WTC11 (cell line): ENCODE results near the gene RUNX1. TPM values are rescaled to one million over a fixed set of nuclear protein-coding genes. Genes with fewer than 3 reads are reported as not detected.

Source experiments
- ATAC-seq: fragments of 200-7000 bp; cut with Tn5 transposase; 2 replicates; pipeline ENCODE4 v1.10.0; 2021; ENCODE audit warnings: mild to moderate bottlenecking, moderate library complexity
- CTCF ChIA-PET: fragments of 300-600 bp; sonication (Branson Sonifier 250); formaldehyde crosslinking; loops from one replicate; lab custom pipeline; 2021; ENCODE audit warnings: antibody characterized with exemption; lab: Charles Lee
- POLR2A ChIA-PET: fragments of 350-600 bp; sonication (Branson Sonifier 250); formaldehyde crosslinking; loops from one replicate; lab custom pipeline; 2021; ENCODE audit warnings: antibody characterized with exemption; lab: Charles Lee
- DNase-seq: peaks from one replicate; pipeline ENCODE4 v3.0.0; 2021; ENCODE audit warnings: low spot score
- H3K27ac Mint-ChIP-seq: 2 replicates; pipeline ENCODE4 v1.8.0; 2021; ENCODE audit warnings: mixed read lengths
- H3K27me3 Mint-ChIP-seq: 2 replicates; pipeline ENCODE4 v1.8.0; 2021; ENCODE audit warnings: low read depth, mild to moderate bottlenecking, moderate library complexity, mixed read lengths
- H3K36me3 Mint-ChIP-seq: 2 replicates; pipeline ENCODE4 v1.8.0; 2021; ENCODE audit warnings: mixed read lengths
- H3K4me1 Mint-ChIP-seq: 2 replicates; pipeline ENCODE4 v1.8.0; 2022; ENCODE audit warnings: mixed read lengths
- H3K4me3 Mint-ChIP-seq: 2 replicates; pipeline ENCODE4 v1.8.0; 2021; ENCODE audit warnings: mild to moderate bottlenecking, moderate library complexity, mixed read lengths
- H3K9me3 Mint-ChIP-seq: 2 replicates; pipeline ENCODE4 v1.8.0; 2021; ENCODE audit warnings: mixed read lengths
- CREB1 ChIP-seq: sonication (generic); formaldehyde crosslinking; IDR thresholded peaks from 2 replicates; pipeline ENCODE4 v1.8.0; 2023; ENCODE audit warnings: mild to moderate bottlenecking, missing genetic modification reagents
- ESRRA ChIP-seq: sonication (generic); formaldehyde crosslinking; IDR thresholded peaks from 2 replicates; pipeline ENCODE4 v1.8.1; 2022; ENCODE audit warnings: mild to moderate bottlenecking, missing genetic modification reagents, borderline replicate concordance
- HMGA2 ChIP-seq: fragments of 250-450 bp; sonication (Bioruptor Pico); IDR thresholded peaks from 2 replicates; pipeline ENCODE4 v1.4.0; 2021; ENCODE audit warnings: mild to moderate bottlenecking, moderate library complexity
- IRF2 ChIP-seq: sonication (generic); formaldehyde crosslinking; IDR thresholded peaks from 2 replicates; pipeline ENCODE4 v1.8.0; 2022; ENCODE audit warnings: low read depth, missing genetic modification reagents, borderline replicate concordance
- MYBL2 ChIP-seq: sonication (generic); formaldehyde crosslinking; IDR thresholded peaks from 2 replicates; pipeline ENCODE4 v1.8.1; 2023; ENCODE audit warnings: mild to moderate bottlenecking, moderate library complexity, missing genetic modification reagents
- OVOL2 ChIP-seq: fragments of 250-450 bp; sonication (Bioruptor Pico); IDR thresholded peaks from 2 replicates; pipeline ENCODE4 v1.9.0; 2021; ENCODE audit warnings: mild to moderate bottlenecking, borderline replicate concordance
- SOX15 ChIP-seq: fragments of 250-450 bp; sonication (Bioruptor Pico); IDR thresholded peaks from 2 replicates; pipeline ENCODE4 v1.9.0; 2021; ENCODE audit warnings: mild to moderate bottlenecking
- TCF7 ChIP-seq: sonication (generic); formaldehyde crosslinking; IDR thresholded peaks from 2 replicates; pipeline ENCODE4 v1.8.0; 2022; ENCODE audit warnings: mild to moderate bottlenecking, low read depth, missing genetic modification reagents, moderate library complexity
- TEAD4 ChIP-seq: sonication (generic); formaldehyde crosslinking; IDR thresholded peaks from 2 replicates; pipeline ENCODE4 v1.8.0; 2022; ENCODE audit warnings: mild to moderate bottlenecking, missing genetic modification reagents
- ZNF121 ChIP-seq: sonication (generic); formaldehyde crosslinking; IDR thresholded peaks from 2 replicates; pipeline ENCODE4 v1.8.0; 2023; ENCODE audit warnings: missing genetic modification reagents
- ZNF416 ChIP-seq: fragments of 250-450 bp; sonication (Bioruptor Pico); IDR thresholded peaks from 2 replicates; pipeline ENCODE4 v1.9.0; 2021; ENCODE audit warnings: mild to moderate bottlenecking, inconsistent platforms
- total RNA-seq: library from RNA; stranded (reverse); gene quantifications from 3 replicates; pipeline ENCODE4 v1.2.3, GENCODE V29; 2021
- TF ChIP-seq, protein P1 (sequence below): sonication (generic); formaldehyde crosslinking; IDR thresholded peaks from 2 replicates; pipeline ENCODE4 v1.8.1; 2022; ENCODE audit warnings: mild to moderate bottlenecking, missing genetic modification reagents, moderate library complexity, borderline replicate concordance
- TF ChIP-seq, protein P2 (sequence below): sonication (generic); formaldehyde crosslinking; IDR thresholded peaks from 2 replicates; pipeline ENCODE4 v1.8.1; 2023; ENCODE audit warnings: mild to moderate bottlenecking, missing genetic modification reagents, moderate library complexity
- TF ChIP-seq, protein P3 (sequence below): sonication (generic); formaldehyde crosslinking; IDR thresholded peaks from 2 replicates; pipeline ENCODE4 v1.8.1; 2023; ENCODE audit warnings: mild to moderate bottlenecking, moderate library complexity, missing genetic modification reagents
- TF ChIP-seq, protein P4 (sequence below): fragments of 250-450 bp; sonication (Bioruptor Pico); IDR thresholded peaks from 2 replicates; pipeline ENCODE4 v2.1.2; 2022; ENCODE audit warnings: mild to moderate bottlenecking, moderate library complexity
- TF ChIP-seq, protein P5 (sequence below): fragments of 250-450 bp; sonication (Bioruptor Pico); IDR thresholded peaks from 2 replicates; pipeline ENCODE4 v1.9.0; 2021; ENCODE audit warnings: mild to moderate bottlenecking
- TF ChIP-seq, protein P6 (sequence below): fragments of 250-450 bp; sonication (Bioruptor Pico); IDR thresholded peaks from 2 replicates; pipeline ENCODE4 v1.9.0; 2021; ENCODE audit warnings: mild to moderate bottlenecking, borderline replicate concordance
- TF ChIP-seq, protein P7 (sequence below): sonication (generic); formaldehyde crosslinking; IDR thresholded peaks from 2 replicates; pipeline ENCODE4 v1.8.0; 2022; ENCODE audit warnings: missing genetic modification reagents

RUNX1 gene
- total RNA-seq, 1 experiment from 2014 or later = 2.2 TPM

DNA sequence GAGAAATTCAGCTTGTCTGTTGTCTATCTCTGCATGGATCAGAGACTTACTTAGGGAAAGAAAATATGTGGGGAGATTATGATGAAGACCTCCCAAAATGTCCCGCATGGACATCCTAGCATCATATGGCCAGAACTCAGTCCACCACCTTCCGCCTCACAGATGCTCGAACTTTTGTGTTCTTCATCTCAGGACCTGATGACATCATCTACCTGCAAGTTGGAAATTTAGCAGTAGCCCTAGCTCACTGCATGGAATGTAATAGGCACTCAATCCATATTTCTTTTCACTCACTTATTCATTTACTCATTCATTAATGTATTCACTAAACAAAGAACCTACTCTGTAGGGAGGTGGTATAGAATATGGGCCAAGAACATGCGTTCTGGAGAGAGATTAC is 283.5 kb downstream of the RUNX1 start:
- ATAC-seq = no peak
- Mint-ChIP-seq H3K4me3 (no peak overlapping the region), H3K9me3 (peaks cover 14% of the 10 kb centered on the region), H3K27ac (no peak overlapping the region), H3K4me1 (no peaks in the 10 kb centered on the region), H3K36me3 (peaks cover 4% of the 10 kb centered on the region; the same call in 1 of the 2 replicates), H3K27me3 (peaks cover 2% of the 10 kb centered on the region)
- no peak for TF ChIP-seq TCF7 (CRISPR knock-in tag)
- CTCF ChIA-PET = interaction anchor here (2.1 kb wide), 1 partner anchor 20 kb away, joined by 7 read pairs; no protein-coding TSS in a partner anchor
- POLR2A ChIA-PET = no interaction called here
- DNase-seq = no peak

DNA sequence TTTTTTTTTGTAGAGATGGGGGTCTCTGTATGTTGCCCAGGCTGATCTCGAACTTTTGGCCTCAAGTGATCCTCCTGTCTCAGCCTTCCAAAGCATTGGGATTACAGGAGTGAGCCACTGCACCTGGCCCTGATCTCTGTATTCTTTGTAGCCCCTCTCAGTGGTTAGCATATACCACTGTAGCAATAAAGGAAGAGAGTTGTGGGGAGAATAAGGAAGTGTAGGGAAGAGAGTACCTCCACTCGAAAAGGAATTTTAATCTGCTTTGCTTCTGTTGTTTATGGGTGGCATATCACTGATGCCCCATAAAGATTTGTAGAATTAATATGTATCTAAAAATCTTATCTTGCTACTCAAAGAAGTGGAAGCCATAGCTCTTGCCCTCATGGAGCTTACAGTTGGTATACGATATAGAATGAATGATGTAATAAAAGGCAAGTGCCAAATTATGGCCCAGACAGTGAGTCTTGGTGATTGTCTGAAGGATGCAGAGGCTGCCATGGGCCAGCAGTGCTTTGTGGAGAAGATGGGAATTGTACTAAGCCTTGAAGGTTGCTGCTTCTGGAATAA is 284.3 kb downstream of the RUNX1 start:
- Mint-ChIP-seq H3K4me1 (no peaks in the 10 kb centered on the region), H3K9me3 (peaks cover 14% of the 10 kb centered on the region), H3K36me3 (peaks cover 4% of the 10 kb centered on the region; the same call in 1 of the 2 replicates), H3K27ac (no peak overlapping the region), H3K27me3 (peaks cover 2% of the 10 kb centered on the region), H3K4me3 (no peak overlapping the region)
- CTCF ChIA-PET = interaction anchor here (2.1 kb wide), 1 partner anchor 19 kb away, joined by 7 read pairs; no protein-coding TSS in a partner anchor
- POLR2A ChIA-PET = no interaction called here
- DNase-seq = no peak
- ATAC-seq = no peak
- TF ChIP-seq, protein P1, sequence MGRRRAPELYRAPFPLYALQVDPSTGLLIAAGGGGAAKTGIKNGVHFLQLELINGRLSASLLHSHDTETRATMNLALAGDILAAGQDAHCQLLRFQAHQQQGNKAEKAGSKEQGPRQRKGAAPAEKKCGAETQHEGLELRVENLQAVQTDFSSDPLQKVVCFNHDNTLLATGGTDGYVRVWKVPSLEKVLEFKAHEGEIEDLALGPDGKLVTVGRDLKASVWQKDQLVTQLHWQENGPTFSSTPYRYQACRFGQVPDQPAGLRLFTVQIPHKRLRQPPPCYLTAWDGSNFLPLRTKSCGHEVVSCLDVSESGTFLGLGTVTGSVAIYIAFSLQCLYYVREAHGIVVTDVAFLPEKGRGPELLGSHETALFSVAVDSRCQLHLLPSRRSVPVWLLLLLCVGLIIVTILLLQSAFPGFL (CRISPR knock-in tag) = no peak
- TF ChIP-seq TEAD4 = no peak
- TF ChIP-seq, protein P2, sequence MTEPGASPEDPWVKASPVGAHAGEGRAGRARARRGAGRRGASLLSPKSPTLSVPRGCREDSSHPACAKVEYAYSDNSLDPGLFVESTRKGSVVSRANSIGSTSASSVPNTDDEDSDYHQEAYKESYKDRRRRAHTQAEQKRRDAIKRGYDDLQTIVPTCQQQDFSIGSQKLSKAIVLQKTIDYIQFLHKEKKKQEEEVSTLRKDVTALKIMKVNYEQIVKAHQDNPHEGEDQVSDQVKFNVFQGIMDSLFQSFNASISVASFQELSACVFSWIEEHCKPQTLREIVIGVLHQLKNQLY (CRISPR knock-in tag) = no peak
- TF ChIP-seq IRF2 (CRISPR knock-in tag) = no peak
- no peak for TF ChIP-seq ZNF416
- no peak for TF ChIP-seq CREB1 (CRISPR knock-in tag)
- TF ChIP-seq, protein P3, sequence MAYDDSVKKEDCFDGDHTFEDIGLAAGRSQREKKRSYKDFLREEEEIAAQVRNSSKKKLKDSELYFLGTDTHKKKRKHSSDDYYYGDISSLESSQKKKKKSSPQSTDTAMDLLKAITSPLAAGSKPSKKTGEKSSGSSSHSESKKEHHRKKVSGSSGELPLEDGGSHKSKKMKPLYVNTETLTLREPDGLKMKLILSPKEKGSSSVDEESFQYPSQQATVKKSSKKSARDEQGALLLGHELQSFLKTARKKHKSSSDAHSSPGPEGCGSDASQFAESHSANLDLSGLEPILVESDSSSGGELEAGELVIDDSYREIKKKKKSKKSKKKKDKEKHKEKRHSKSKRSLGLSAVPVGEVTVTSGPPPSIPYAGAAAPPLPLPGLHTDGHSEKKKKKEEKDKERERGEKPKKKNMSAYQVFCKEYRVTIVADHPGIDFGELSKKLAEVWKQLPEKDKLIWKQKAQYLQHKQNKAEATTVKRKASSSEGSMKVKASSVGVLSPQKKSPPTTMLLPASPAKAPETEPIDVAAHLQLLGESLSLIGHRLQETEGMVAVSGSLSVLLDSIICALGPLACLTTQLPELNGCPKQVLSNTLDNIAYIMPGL (CRISPR knock-in tag) = no peak
- TF ChIP-seq, protein P4, sequence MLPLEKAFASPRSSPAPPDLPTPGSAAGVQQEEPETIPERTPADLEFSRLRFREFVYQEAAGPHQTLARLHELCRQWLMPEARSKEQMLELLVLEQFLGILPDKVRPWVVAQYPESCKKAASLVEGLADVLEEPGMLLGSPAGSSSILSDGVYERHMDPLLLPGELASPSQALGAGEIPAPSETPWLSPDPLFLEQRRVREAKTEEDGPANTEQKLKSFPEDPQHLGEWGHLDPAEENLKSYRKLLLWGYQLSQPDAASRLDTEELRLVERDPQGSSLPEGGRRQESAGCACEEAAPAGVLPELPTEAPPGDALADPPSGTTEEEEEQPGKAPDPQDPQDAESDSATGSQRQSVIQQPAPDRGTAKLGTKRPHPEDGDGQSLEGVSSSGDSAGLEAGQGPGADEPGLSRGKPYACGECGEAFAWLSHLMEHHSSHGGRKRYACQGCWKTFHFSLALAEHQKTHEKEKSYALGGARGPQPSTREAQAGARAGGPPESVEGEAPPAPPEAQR (CRISPR knock-in tag) = no peak
- no peak for TF ChIP-seq ESRRA (CRISPR knock-in tag)
- TF ChIP-seq, protein P5, sequence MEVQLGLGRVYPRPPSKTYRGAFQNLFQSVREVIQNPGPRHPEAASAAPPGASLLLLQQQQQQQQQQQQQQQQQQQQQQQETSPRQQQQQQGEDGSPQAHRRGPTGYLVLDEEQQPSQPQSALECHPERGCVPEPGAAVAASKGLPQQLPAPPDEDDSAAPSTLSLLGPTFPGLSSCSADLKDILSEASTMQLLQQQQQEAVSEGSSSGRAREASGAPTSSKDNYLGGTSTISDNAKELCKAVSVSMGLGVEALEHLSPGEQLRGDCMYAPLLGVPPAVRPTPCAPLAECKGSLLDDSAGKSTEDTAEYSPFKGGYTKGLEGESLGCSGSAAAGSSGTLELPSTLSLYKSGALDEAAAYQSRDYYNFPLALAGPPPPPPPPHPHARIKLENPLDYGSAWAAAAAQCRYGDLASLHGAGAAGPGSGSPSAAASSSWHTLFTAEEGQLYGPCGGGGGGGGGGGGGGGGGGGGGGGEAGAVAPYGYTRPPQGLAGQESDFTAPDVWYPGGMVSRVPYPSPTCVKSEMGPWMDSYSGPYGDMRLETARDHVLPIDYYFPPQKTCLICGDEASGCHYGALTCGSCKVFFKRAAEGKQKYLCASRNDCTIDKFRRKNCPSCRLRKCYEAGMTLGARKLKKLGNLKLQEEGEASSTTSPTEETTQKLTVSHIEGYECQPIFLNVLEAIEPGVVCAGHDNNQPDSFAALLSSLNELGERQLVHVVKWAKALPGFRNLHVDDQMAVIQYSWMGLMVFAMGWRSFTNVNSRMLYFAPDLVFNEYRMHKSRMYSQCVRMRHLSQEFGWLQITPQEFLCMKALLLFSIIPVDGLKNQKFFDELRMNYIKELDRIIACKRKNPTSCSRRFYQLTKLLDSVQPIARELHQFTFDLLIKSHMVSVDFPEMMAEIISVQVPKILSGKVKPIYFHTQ = no peak
- TF ChIP-seq, protein P6, sequence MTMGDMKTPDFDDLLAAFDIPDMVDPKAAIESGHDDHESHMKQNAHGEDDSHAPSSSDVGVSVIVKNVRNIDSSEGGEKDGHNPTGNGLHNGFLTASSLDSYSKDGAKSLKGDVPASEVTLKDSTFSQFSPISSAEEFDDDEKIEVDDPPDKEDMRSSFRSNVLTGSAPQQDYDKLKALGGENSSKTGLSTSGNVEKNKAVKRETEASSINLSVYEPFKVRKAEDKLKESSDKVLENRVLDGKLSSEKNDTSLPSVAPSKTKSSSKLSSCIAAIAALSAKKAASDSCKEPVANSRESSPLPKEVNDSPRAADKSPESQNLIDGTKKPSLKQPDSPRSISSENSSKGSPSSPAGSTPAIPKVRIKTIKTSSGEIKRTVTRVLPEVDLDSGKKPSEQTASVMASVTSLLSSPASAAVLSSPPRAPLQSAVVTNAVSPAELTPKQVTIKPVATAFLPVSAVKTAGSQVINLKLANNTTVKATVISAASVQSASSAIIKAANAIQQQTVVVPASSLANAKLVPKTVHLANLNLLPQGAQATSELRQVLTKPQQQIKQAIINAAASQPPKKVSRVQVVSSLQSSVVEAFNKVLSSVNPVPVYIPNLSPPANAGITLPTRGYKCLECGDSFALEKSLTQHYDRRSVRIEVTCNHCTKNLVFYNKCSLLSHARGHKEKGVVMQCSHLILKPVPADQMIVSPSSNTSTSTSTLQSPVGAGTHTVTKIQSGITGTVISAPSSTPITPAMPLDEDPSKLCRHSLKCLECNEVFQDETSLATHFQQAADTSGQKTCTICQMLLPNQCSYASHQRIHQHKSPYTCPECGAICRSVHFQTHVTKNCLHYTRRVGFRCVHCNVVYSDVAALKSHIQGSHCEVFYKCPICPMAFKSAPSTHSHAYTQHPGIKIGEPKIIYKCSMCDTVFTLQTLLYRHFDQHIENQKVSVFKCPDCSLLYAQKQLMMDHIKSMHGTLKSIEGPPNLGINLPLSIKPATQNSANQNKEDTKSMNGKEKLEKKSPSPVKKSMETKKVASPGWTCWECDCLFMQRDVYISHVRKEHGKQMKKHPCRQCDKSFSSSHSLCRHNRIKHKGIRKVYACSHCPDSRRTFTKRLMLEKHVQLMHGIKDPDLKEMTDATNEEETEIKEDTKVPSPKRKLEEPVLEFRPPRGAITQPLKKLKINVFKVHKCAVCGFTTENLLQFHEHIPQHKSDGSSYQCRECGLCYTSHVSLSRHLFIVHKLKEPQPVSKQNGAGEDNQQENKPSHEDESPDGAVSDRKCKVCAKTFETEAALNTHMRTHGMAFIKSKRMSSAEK = no peak
- no peak for TF ChIP-seq MYBL2 (CRISPR knock-in tag)
- no peak for TF ChIP-seq OVOL2 (CRISPR knock-in tag)
- TF ChIP-seq, protein P7, sequence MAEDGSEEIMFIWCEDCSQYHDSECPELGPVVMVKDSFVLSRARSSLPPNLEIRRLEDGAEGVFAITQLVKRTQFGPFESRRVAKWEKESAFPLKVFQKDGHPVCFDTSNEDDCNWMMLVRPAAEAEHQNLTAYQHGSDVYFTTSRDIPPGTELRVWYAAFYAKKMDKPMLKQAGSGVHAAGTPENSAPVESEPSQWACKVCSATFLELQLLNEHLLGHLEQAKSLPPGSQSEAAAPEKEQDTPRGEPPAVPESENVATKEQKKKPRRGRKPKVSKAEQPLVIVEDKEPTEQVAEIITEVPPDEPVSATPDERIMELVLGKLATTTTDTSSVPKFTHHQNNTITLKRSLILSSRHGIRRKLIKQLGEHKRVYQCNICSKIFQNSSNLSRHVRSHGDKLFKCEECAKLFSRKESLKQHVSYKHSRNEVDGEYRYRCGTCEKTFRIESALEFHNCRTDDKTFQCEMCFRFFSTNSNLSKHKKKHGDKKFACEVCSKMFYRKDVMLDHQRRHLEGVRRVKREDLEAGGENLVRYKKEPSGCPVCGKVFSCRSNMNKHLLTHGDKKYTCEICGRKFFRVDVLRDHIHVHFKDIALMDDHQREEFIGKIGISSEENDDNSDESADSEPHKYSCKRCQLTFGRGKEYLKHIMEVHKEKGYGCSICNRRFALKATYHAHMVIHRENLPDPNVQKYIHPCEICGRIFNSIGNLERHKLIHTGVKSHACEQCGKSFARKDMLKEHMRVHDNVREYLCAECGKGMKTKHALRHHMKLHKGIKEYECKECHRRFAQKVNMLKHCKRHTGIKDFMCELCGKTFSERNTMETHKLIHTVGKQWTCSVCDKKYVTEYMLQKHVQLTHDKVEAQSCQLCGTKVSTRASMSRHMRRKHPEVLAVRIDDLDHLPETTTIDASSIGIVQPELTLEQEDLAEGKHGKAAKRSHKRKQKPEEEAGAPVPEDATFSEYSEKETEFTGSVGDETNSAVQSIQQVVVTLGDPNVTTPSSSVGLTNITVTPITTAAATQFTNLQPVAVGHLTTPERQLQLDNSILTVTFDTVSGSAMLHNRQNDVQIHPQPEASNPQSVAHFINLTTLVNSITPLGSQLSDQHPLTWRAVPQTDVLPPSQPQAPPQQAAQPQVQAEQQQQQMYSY (CRISPR knock-in tag) = no peak
- no peak for TF ChIP-seq SOX15
- no peak for TF ChIP-seq ZNF121 (CRISPR knock-in tag)
- no peak for TF ChIP-seq HMGA2 (CRISPR knock-in tag)
